ENCODE results near the gene MACROD2. TPM values are rescaled to one million over a fixed set of nuclear protein-coding genes. Genes with fewer than 3 reads are reported as not detected.

Gene MACROD2
- total RNA-seq, 2 donors from 2014 or later = 0.95 to 4.2 TPM

DNA sequence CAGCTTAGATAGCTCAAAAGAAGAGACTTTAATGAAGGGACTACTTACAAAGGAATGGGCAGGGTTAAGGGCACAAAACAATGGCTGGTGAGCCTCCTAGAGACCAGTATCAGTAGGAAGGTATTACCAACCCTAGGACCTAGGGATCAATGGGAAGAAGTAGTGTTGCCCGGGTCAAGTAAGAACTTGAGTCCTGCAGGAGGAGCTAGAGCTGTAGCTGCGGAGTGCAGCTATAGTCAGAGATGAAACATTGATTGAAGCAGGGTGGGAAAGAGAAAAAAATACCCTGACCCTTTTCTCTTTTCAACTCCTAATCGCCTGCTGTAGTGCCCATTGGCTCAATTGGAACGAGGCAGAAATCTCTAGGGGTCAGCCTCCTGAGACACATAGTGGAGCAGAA lies 198.1 kb downstream of the MACROD2 start:
- no peak overlapping the region for H3K27ac ChIP-seq
- H3K27me3 ChIP-seq (replicated peaks; ENCODE audit: insufficient read depth) = no peaks in the 10 kb centered on the region
- TF ChIP-seq, protein P1, sequence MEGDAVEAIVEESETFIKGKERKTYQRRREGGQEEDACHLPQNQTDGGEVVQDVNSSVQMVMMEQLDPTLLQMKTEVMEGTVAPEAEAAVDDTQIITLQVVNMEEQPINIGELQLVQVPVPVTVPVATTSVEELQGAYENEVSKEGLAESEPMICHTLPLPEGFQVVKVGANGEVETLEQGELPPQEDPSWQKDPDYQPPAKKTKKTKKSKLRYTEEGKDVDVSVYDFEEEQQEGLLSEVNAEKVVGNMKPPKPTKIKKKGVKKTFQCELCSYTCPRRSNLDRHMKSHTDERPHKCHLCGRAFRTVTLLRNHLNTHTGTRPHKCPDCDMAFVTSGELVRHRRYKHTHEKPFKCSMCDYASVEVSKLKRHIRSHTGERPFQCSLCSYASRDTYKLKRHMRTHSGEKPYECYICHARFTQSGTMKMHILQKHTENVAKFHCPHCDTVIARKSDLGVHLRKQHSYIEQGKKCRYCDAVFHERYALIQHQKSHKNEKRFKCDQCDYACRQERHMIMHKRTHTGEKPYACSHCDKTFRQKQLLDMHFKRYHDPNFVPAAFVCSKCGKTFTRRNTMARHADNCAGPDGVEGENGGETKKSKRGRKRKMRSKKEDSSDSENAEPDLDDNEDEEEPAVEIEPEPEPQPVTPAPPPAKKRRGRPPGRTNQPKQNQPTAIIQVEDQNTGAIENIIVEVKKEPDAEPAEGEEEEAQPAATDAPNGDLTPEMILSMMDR (IDR thresholded peaks at IDR 0.05) = no peak
- no peak for DNase-seq (ENCODE audit: low spot score)
- no peak for ATAC-seq (ENCODE audit: insufficient number of reproducible peaks, low FRiP score, low read depth)
- no peak overlapping the region for H3K4me3 ChIP-seq
- peaks cover 0 to 10% of the 10 kb centered on the region in 2 donors for H3K4me1 ChIP-seq (ENCODE audit: control insufficient read depth in 1 of 2, low read depth in 2 of 2)
- H3K36me3 ChIP-seq = no peaks in the 10 kb centered on the region
- H3K9me3 ChIP-seq = no peaks in the 10 kb centered on the region

DNA sequence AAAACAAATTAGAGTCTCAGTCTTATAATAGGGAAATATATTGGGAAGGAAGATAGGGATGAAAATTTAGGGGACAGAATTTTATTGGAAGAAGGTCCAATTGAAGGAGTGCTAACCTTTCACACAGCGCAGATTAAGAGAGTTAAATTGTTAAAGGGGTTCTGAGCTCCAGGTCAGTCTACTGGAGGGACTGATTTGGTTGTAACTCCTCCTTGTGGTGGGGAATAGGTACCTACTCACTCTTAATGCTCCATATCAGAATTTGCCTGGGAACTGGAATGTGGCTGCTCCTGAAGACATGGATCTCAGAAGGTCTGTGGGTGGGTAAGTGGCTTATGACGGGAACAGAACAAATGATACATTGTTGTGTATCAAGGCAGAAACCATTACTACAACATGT lies 198.6 kb downstream of the MACROD2 start:
- Histone ChIP-seq H3K4me3 (no peak overlapping the region), H3K27me3 (replicated peaks; ENCODE audit: insufficient read depth) (no peaks in the 10 kb centered on the region), H3K27ac (no peak overlapping the region), H3K9me3 (no peaks in the 10 kb centered on the region), H3K4me1 (ENCODE audit: control insufficient read depth in 1 of 2, low read depth in 2 of 2) (peaks cover 0 to 10% of the 10 kb centered on the region in 2 donors), H3K36me3 (no peaks in the 10 kb centered on the region)
- TF ChIP-seq, protein P1 (IDR thresholded peaks at IDR 0.05) = no peak
- no peak for DNase-seq (ENCODE audit: low spot score)
- no peak for ATAC-seq (ENCODE audit: insufficient number of reproducible peaks, low FRiP score, low read depth)

DNA sequence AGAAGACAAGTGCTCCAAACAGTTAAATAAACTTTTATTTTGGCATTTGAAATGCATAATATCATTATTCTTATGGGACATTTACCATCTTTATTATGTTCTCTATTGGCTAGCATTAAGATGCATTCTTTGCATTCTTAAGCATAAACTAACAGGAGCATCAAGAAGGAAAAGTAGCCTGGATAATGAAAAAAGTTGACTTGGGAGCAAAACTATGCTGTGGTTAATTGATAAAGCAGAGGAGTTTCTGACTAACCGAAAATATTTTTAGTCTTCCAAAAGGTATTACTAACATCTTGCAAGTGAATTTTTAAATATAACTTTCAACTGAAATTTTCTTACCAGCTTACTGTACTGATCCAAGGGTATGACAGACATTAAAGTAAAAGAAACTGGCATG lies 201.8 kb downstream of the MACROD2 start:
- no peak overlapping the region for H3K27ac ChIP-seq
- DNase-seq (ENCODE audit: low spot score) (no peak), ATAC-seq (ENCODE audit: insufficient number of reproducible peaks, low FRiP score, low read depth) (no peak)
- no peak overlapping the region for H3K4me3 ChIP-seq
- TF ChIP-seq, protein P1 (IDR thresholded peaks at IDR 0.05) = no peak
- no peaks in the 10 kb centered on the region for H3K9me3 ChIP-seq
- peaks cover 0 to 10% of the 10 kb centered on the region in 2 donors for H3K4me1 ChIP-seq (ENCODE audit: control insufficient read depth in 1 of 2, low read depth in 2 of 2)
- H3K36me3 ChIP-seq = no peaks in the 10 kb centered on the region
- H3K27me3 ChIP-seq (replicated peaks; ENCODE audit: insufficient read depth) = no peaks in the 10 kb centered on the region

DNA sequence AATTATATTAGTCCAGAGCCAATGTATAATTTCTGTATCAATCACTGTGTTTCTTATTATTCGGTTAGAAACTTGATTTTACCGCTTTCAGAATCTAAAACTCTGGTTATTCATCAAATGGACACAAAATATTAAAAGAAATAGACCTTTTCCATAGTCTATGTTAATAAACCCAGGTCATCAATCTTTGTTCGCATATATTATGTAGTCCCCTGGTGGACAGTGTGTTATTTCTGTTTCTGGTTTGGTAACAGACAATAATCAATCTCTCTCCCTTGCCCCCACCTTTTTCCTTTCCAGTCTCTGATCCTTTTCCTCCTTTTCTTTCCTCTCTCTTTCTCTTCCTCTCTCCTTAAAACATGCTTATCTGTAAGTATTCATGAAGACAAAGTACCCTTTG lies 203.1 kb downstream of the MACROD2 start:
- Histone ChIP-seq H3K9me3 (no peaks in the 10 kb centered on the region), H3K27ac (no peak overlapping the region), H3K4me3 (no peak overlapping the region), H3K36me3 (no peaks in the 10 kb centered on the region), H3K4me1 (ENCODE audit: control insufficient read depth in 1 of 2, low read depth in 2 of 2) (peaks cover 0 to 10% of the 10 kb centered on the region in 2 donors), H3K27me3 (replicated peaks; ENCODE audit: insufficient read depth) (no peaks in the 10 kb centered on the region)
- TF ChIP-seq, protein P1 (IDR thresholded peaks at IDR 0.05) = no peak
- no peak for ATAC-seq (ENCODE audit: insufficient number of reproducible peaks, low FRiP score, low read depth)
- DNase-seq (ENCODE audit: low spot score) = no peak

DNA sequence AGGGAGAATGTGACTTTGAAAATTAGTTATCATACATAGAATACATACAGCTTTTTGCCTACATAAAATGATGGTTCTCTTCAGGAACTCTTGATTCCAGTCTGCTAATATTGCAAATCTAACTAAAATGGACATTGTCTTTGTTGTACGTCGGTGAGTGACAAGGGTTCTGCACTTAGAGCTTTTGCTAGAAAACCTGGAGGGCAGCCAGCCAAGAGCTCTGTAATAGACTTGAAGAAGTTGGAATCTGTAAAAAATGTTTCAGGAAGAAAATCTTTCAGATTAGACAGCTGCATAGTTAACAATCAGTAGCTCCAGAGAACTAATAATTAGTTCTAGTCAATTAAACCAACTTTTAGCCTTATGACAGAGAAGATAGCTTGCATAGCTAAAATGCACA lies 203.8 kb downstream of the MACROD2 start:
- H3K4me1 ChIP-seq (ENCODE audit: control insufficient read depth in 1 of 2, low read depth in 2 of 2) = peaks cover 0 to 10% of the 10 kb centered on the region in 2 donors
- ATAC-seq (ENCODE audit: insufficient number of reproducible peaks, low FRiP score, low read depth) = no peak
- H3K4me3 ChIP-seq = no peak overlapping the region
- no peaks in the 10 kb centered on the region for H3K27me3 ChIP-seq (replicated peaks; ENCODE audit: insufficient read depth)
- no peaks in the 10 kb centered on the region for H3K36me3 ChIP-seq
- DNase-seq (ENCODE audit: low spot score) = no peak
- H3K27ac ChIP-seq = no peak overlapping the region
- H3K9me3 ChIP-seq = no peaks in the 10 kb centered on the region
- TF ChIP-seq, protein P1 (IDR thresholded peaks at IDR 0.05) = no peak
